ENCODE measurements around the gene KLHDC7B. TPM values are rescaled to one million over a fixed set of nuclear protein-coding genes. Genes with fewer than 3 reads are reported as not detected.

KLHDC7B gene
- total RNA-seq, 6 donors from 2014 or later, result 0.39 to 1.5 (median 0.81) TPM; not detected in 2

DNA sequence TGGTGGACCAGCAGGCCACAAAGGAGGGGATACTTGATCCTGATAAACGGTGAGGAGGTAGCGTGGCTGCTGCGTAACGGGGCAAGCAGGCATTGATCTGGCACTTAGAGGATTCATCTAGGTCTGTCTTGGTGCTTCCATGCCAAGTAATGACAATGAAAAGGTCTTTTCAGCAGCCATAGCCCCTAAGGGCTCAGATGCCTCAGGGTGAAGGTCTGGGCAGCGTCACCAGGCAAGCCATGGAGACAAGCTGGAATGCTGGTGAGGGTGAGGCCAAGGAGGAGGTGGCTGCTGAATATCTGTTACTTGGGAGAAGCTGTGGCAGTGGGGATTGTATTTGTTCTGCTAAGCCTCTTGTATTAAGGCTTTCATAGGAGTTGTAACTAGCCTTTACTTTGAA lies 41.7 kb downstream of the KLHDC7B start:
- Histone ChIP-seq H3K36me3 (no peaks in the 10 kb centered on the region), H3K9me3 (no peaks in the 10 kb centered on the region), H3K27ac (no peak overlapping the region), H3K27me3 (no peaks in the 10 kb centered on the region), H3K4me3 (no peak overlapping the region), H3K4me1 (peaks cover 3 to 9% (median 8%) of the 10 kb centered on the region in 4 donors)
- ATAC-seq (ENCODE audit: low FRiP score in 2 of 2), result no peak
- TF ChIP-seq POLR2A (IDR thresholded peaks at IDR 0.05), result no peak
- TF ChIP-seq, protein P1, sequence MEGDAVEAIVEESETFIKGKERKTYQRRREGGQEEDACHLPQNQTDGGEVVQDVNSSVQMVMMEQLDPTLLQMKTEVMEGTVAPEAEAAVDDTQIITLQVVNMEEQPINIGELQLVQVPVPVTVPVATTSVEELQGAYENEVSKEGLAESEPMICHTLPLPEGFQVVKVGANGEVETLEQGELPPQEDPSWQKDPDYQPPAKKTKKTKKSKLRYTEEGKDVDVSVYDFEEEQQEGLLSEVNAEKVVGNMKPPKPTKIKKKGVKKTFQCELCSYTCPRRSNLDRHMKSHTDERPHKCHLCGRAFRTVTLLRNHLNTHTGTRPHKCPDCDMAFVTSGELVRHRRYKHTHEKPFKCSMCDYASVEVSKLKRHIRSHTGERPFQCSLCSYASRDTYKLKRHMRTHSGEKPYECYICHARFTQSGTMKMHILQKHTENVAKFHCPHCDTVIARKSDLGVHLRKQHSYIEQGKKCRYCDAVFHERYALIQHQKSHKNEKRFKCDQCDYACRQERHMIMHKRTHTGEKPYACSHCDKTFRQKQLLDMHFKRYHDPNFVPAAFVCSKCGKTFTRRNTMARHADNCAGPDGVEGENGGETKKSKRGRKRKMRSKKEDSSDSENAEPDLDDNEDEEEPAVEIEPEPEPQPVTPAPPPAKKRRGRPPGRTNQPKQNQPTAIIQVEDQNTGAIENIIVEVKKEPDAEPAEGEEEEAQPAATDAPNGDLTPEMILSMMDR (IDR thresholded peaks at IDR 0.05), result no peak
- no peak for TF ChIP-seq POLR2AphosphoS5 (IDR thresholded peaks at IDR 0.05)
- no peak for TF ChIP-seq EP300 (IDR thresholded peaks at IDR 0.05)
- WGBS, 2 donors, result 90 to 95% methylated on average over 4 to 5 of the region's 5 CpGs
- no peak for DNase-seq

DNA sequence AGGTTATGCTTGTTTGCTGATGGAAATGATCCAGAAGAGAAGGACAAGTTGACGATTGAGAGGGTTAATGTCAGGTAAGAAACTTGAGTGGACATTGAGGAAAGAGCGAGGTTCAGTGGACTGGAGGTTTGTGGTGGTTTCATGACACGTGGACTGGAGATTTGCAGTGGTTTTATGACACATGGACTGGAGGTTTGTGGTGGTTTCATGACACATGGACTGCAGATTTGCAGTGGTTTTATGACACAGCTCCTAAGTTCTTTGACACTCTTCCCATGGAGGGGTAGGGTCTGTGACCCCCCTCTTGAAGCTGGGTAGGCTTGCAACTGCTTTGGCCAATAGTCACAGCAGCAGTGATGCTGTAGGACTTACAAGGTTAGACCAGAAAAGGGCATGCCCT lies 49.5 kb downstream of the KLHDC7B start:
- Histone ChIP-seq H3K4me3 (no peak overlapping the region), H3K9me3 (no peaks in the 10 kb centered on the region), H3K36me3 (no peaks in the 10 kb centered on the region), H3K4me1 (peaks cover 3 to 6% (median 5%) of the 10 kb centered on the region in 4 donors), H3K27ac (no peak overlapping the region), H3K27me3 (peaks cover 0 to 7% (median 6%) of the 10 kb centered on the region in 4 donors)
- TF ChIP-seq POLR2A (IDR thresholded peaks at IDR 0.05) (no peak), EP300 (IDR thresholded peaks at IDR 0.05) (no peak), POLR2AphosphoS5 (IDR thresholded peaks at IDR 0.05) (no peak)
- TF ChIP-seq, protein P1 (IDR thresholded peaks at IDR 0.05), result no peak
- WGBS, 2 donors, result 88 to 93% methylated on average over 3 of the region's 3 CpGs
- DNase-seq (no peak), ATAC-seq (ENCODE audit: low FRiP score in 2 of 2) (no peak)

DNA sequence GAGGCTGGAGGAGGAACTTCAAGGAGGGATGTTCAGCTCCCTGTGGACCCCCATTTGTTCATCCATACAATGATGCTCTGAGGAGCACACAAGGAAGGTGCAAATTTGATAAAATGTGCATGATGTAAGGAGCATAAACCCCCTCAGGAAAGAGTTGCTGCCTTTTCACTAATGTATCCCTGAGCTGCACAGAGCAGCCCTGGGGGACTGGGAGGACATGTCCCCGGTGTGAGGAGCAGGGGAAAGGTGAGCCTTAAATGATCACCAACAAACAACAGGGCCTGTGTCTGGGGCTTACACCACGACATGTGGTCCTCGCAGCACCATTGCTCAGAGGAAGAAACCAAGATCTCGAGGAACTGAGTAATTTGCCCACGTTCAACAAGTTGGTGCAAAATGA lies 51.4 kb downstream of the KLHDC7B start:
- Histone ChIP-seq H3K4me3 (no peak overlapping the region), H3K36me3 (no peaks in the 10 kb centered on the region), H3K4me1 (peaks cover 11 to 19% (median 11%) of the 10 kb centered on the region in 4 donors), H3K9me3 (no peaks in the 10 kb centered on the region), H3K27me3 (peaks cover 0 to 22% (median 12%) of the 10 kb centered on the region in 4 donors), H3K27ac (no peak overlapping the region)
- ATAC-seq (ENCODE audit: low FRiP score in 2 of 2) (no peak), DNase-seq (no peak)
- TF ChIP-seq POLR2AphosphoS5 (IDR thresholded peaks at IDR 0.05), result no peak
- TF ChIP-seq, protein P1 (IDR thresholded peaks at IDR 0.05), result no peak
- no peak for TF ChIP-seq EP300 (IDR thresholded peaks at IDR 0.05)
- WGBS, 2 donors, result 89 to 91% methylated on average over 5 of the region's 5 CpGs

DNA sequence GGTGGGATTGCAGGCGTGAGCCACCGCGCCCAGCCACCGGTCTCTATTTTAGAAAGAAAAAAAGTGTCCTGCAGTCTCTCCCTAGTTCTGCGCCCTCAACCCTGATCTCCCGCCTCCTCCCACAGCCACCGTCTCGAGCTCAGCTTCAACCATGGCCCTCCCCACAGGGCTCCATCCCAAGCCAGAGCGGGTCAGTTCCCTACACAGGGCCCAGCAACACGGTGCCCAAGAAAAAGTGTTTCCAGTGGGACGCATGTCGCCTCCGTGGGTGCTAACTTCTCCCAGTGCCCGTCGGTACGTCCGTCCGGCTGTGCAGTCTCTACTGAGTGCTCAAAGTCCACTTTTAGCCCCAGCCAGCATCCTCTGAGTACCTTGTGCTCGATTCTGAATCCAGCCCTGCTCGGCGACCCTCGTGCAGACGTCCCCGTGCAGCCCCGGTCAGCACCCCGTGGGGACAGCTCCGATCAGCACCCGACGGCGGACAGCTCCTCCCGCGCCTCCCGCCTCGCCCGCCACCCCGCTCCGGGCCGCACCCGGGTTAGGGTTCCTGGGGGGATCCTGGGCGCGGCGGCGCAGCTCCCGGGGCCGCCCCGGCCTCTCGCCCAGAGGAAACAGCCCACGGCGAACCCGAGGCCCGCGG lies 54.2 kb downstream of the KLHDC7B start:
- no peak overlapping the region for H3K27ac ChIP-seq
- H3K36me3 ChIP-seq, result no peaks in the 10 kb centered on the region
- H3K4me1 ChIP-seq, result peaks cover 11 to 19% (median 14%) of the 10 kb centered on the region in 4 donors
- H3K27me3 ChIP-seq, result peaks cover 0 to 44% (median 26%) of the 10 kb centered on the region in 4 donors
- H3K4me3 ChIP-seq, result peak overlapping the region in 3 of 4 donors; percentile 48 to 56 (median 55)
- H3K9me3 ChIP-seq, result no peaks in the 10 kb centered on the region
- DNase-seq (peak; percentile 47 to 94), ATAC-seq (ENCODE audit: low FRiP score in 2 of 2) (peak; percentile 82 to 84)
- WGBS, 2 donors, result 29 to 48% methylated on average over 16 to 30 of the region's 52 CpGs
- TF ChIP-seq EP300 (IDR thresholded peaks at IDR 0.05) (no peak), POLR2A (IDR thresholded peaks at IDR 0.05) (no peak), POLR2AphosphoS5 (IDR thresholded peaks at IDR 0.05) (no peak)
- TF ChIP-seq, protein P1 (IDR thresholded peaks at IDR 0.05), result no peak

DNA sequence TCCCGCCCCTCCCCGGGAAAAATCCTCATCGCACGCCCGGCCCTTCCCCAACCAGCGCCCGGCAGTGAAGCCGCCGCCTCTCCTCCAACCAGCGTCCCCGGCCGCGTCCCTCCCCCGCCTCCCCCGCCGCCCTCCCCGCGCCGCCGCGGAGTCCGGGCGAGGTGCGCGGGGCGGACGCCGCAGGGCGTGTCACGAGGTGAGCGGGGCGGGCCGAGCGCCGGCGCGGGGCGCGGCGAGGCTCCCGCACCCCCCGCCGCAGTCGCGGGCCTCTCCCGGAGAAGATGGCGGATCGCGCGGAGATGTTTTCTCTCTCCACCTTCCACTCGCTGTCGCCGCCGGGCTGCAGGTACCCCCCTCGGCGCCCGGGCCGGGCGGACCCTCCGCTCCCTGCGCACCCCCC lies 54.8 kb downstream of the KLHDC7B start, which contains the start of gene MAPK8IP2:
TSS of gene MAPK8IP2 (plus strand) at position 256 of the 400 bp plus-strand sequence. CDS start at position 282, 26 bp downstream.
- peak within 1 kb of the TSS in 3 of 4 donors; percentile 48 to 56 (median 55) for H3K4me3 ChIP-seq
- WGBS, 2 donors, result no CpG with 5 or more reads among the region's 61 CpGs
- H3K36me3 ChIP-seq, result no peaks in the 10 kb centered on the region
- DNase-seq, result peak in 1 of 2 donors; percentile 87
- TF ChIP-seq POLR2AphosphoS5 (IDR thresholded peaks at IDR 0.05), result no peak
- no peak for TF ChIP-seq EP300 (IDR thresholded peaks at IDR 0.05)
- no peak for TF ChIP-seq POLR2A (IDR thresholded peaks at IDR 0.05)
- TF ChIP-seq, protein P1 (IDR thresholded peaks at IDR 0.05), result no peak
- peaks cover 0 to 44% (median 26%) of the 10 kb centered on the region in 4 donors for H3K27me3 ChIP-seq
- peaks cover 11 to 19% (median 14%) of the 10 kb centered on the region in 4 donors for H3K4me1 ChIP-seq
- no peak within 1 kb of the TSS for H3K27ac ChIP-seq
- no peaks in the 10 kb centered on the region for H3K9me3 ChIP-seq
- ATAC-seq (ENCODE audit: low FRiP score in 2 of 2), result peak in 1 of 2 donors; percentile 18

All from upper lobe of left lung (tissue), 6 donors.